Esophagus muscularis mucosa (tissue), 2 donors: ENCODE measurements around the gene SRSF4.

Experiments used
- EP300 ChIP-seq: sonication (generic); formaldehyde crosslinking; IDR thresholded peaks from one replicate; pipeline ENCODE4 v1.6.1; 2017; ENCODE audit warnings: antibody characterized with exemption
- POLR2A ChIP-seq: fragments of 450-650 bp; IDR thresholded peaks from one replicate; pipeline ENCODE4 v1.6.1; 2017; ENCODE audit warnings: antibody characterized with exemption, moderate library complexity, mild to moderate bottlenecking, low read depth

DNA sequence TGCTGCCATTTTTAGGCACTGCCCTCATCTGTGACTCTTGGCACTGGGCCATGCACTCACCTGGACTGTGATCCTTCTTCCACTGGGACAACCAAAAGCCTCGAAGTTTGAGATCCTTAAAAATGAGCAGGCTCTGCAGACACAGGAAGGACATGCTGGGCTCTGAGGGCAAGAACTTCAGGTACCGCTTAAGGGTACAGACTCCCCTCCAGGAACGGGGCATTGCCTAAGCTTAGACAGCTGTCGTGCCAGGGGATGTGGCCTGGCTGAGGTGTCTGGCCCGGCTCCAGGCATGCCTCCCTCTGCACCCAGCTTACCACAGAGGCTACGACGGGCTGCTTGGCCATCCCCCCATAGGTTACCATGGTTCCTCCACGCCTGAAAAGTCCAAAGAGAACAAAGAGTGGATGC, 14.2 kb upstream of the SRSF4 start:
- TF ChIP-seq EP300 (no peak), POLR2A (no peak)
